ENCODE data around the gene GALNT2. TPM values are rescaled to one million over a fixed set of nuclear protein-coding genes. Genes with fewer than 3 reads are reported as not detected.

Gene GALNT2
- total and polyA plus RNA-seq, 2 of the 4 experiments (the other 2 are of a cell fraction), result 50.4 to 189 TPM

DNA sequence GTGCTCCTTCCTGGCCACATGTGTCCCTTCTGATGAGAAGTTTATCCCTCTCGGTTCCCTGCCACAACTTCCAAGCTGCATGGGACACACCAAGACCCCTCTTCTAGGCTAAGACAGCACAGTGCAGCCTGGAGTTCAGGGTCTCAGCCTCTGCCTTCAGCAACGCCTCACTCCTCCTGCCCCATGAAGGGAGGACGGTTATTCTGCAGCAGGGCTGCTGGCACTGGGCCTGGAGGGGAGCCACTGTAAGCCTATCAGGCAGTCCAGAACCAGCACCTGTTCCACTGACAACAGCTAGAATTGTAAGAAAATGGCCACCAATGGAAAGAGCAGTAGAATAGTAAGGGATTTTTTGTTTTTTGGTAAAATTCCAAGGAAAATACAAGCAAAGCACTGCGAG is 72.3 kb downstream of the GALNT2 start:
- H3K4me2 ChIP-seq (ENCODE audit: low read depth, low read length), result no peak overlapping the region
- H4K91ac ChIP-seq (ENCODE audit: insufficient read depth, low read depth, low read length), result no peak overlapping the region
- H3K23ac ChIP-seq (ENCODE audit: low read depth, low read length), result no peak overlapping the region
- H2BK120ac ChIP-seq (ENCODE audit: low read depth, low read length), result 0 out of 2 replicates have a peak overlapping the region, but pooled peaks have one; percentile 6
- H3K18ac ChIP-seq (ENCODE audit: low read depth, low read length), result no peak overlapping the region
- 100% methylated on average over 2 of the region's 4 CpGs; no CpG with 5 or more reads in 1 of the 2 experiments for WGBS, 2 experiments (ENCODE audit: extremely low coverage in 2 of 2, insufficient read length in 1 of 2)
- no peak overlapping the region for H3K27ac ChIP-seq (ENCODE audit: insufficient read depth, low read length)
- intact Hi-C loops (cut with micrococcal nuclease) (no loop called here), in situ Hi-C loops (cut with MboI; ENCODE audit: low sequenced_read_pairs) (no loop called here), dilution Hi-C loops (cut with HindIII; ENCODE audit: low sequenced_read_pairs, unreplicated experiment) (no loop called here)
- H4K5ac ChIP-seq (ENCODE audit: low read depth, low read length), result no peak overlapping the region
- H2BK15ac ChIP-seq (ENCODE audit: low read depth, low read length), result no peak overlapping the region
- H3K36me3 ChIP-seq (ENCODE audit: control insufficient read depth, insufficient read depth, low read length), result no peaks in the 10 kb centered on the region
- H3K79me1 ChIP-seq (ENCODE audit: low read depth in 1 of 2, low read length in 2 of 2), result peaks cover 47 to 89% of the 10 kb centered on the region in 2 experiments
- H3K4me3 ChIP-seq (ENCODE audit: insufficient read depth, low read depth, low read length), result no peak overlapping the region
- H2BK20ac ChIP-seq (ENCODE audit: low read depth, low read length), result no peak overlapping the region
- CTCF ChIA-PET, result no interaction called here
- ATAC-seq (ENCODE audit: low read depth), result no peak
- peaks cover 14% of the 10 kb centered on the region for H3K4me1 ChIP-seq (ENCODE audit: control insufficient read depth, insufficient read depth, low read length)
- H3K9me1 ChIP-seq (ENCODE audit: insufficient read depth, low read length), result peaks cover 49% of the 10 kb centered on the region
- no peak for TF ChIP-seq RFX5 (IDR thresholded peaks at IDR 0.05; ENCODE audit: low read depth, low read length)
- TF ChIP-seq FOS (IDR thresholded peaks at IDR 0.05; ENCODE audit: low read depth, low read length), result no peak
- TF ChIP-seq NFE2L2 (IDR thresholded peaks at IDR 0.05; ENCODE audit: low read depth, low read length), result no peak
- TF ChIP-seq RAD21 (IDR thresholded peaks at IDR 0.05; ENCODE audit: low read length), result no peak
- no peak for TF ChIP-seq CEBPB (IDR thresholded peaks at IDR 0.05; ENCODE audit: low read depth, low read length)
- no peak for TF ChIP-seq SMC3 (IDR thresholded peaks at IDR 0.05; ENCODE audit: low read depth, low read length)
- TF ChIP-seq MXI1 (IDR thresholded peaks at IDR 0.05; ENCODE audit: borderline replicate concordance, low read depth, low read length), result no peak
- TF ChIP-seq, protein P1, sequence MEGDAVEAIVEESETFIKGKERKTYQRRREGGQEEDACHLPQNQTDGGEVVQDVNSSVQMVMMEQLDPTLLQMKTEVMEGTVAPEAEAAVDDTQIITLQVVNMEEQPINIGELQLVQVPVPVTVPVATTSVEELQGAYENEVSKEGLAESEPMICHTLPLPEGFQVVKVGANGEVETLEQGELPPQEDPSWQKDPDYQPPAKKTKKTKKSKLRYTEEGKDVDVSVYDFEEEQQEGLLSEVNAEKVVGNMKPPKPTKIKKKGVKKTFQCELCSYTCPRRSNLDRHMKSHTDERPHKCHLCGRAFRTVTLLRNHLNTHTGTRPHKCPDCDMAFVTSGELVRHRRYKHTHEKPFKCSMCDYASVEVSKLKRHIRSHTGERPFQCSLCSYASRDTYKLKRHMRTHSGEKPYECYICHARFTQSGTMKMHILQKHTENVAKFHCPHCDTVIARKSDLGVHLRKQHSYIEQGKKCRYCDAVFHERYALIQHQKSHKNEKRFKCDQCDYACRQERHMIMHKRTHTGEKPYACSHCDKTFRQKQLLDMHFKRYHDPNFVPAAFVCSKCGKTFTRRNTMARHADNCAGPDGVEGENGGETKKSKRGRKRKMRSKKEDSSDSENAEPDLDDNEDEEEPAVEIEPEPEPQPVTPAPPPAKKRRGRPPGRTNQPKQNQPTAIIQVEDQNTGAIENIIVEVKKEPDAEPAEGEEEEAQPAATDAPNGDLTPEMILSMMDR (conservative IDR thresholded peaks at IDR 0.05; ENCODE audit: low read depth, low read length), result no peak
- TF ChIP-seq BHLHE40 (IDR thresholded peaks at IDR 0.05; ENCODE audit: low read depth, low read length), result no peak
- TF ChIP-seq POLR2A (IDR thresholded peaks at IDR 0.05; ENCODE audit: low read depth, low read length), result no peak
- no peak for TF ChIP-seq MAFK (IDR thresholded peaks at IDR 0.05; ENCODE audit: low read depth, low read length)
- TF ChIP-seq, protein P2, sequence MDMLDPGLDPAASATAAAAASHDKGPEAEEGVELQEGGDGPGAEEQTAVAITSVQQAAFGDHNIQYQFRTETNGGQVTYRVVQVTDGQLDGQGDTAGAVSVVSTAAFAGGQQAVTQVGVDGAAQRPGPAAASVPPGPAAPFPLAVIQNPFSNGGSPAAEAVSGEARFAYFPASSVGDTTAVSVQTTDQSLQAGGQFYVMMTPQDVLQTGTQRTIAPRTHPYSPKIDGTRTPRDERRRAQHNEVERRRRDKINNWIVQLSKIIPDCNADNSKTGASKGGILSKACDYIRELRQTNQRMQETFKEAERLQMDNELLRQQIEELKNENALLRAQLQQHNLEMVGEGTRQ (IDR thresholded peaks at IDR 0.05; ENCODE audit: low read depth, low read length), result no peak
- no peak for TF ChIP-seq MAZ (IDR thresholded peaks at IDR 0.05; ENCODE audit: borderline replicate concordance, low read depth, low read length)
- TF ChIP-seq, protein P3, sequence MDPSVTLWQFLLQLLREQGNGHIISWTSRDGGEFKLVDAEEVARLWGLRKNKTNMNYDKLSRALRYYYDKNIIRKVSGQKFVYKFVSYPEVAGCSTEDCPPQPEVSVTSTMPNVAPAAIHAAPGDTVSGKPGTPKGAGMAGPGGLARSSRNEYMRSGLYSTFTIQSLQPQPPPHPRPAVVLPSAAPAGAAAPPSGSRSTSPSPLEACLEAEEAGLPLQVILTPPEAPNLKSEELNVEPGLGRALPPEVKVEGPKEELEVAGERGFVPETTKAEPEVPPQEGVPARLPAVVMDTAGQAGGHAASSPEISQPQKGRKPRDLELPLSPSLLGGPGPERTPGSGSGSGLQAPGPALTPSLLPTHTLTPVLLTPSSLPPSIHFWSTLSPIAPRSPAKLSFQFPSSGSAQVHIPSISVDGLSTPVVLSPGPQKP (IDR thresholded peaks at IDR 0.05; ENCODE audit: borderline replicate concordance, low read depth, low read length), result no peak
- no peak for TF ChIP-seq RCOR1 (IDR thresholded peaks at IDR 0.05; ENCODE audit: insufficient replicate concordance, low read length)
- no peak for TF ChIP-seq CHD1 (IDR thresholded peaks at IDR 0.05; ENCODE audit: low read depth, low read length)
- H4K8ac ChIP-seq (ENCODE audit: low read depth in 2 of 2, low read length in 2 of 2), result no peak overlapping the region; a peak in 2 of 4 replicates
- H2AK9ac ChIP-seq (replicated peaks; ENCODE audit: low read depth, low read length, poor library complexity), result no peak overlapping the region
- POLR2A ChIA-PET (ENCODE audit: unreplicated experiment), result no interaction called here
- H2AFZ ChIP-seq (replicated peaks; ENCODE audit: low read length, poor library complexity), result no peak overlapping the region
- H3K4ac ChIP-seq (ENCODE audit: low read depth, low read length), result peak overlapping the region; percentile 21; the same call in 1 of the 2 replicates
- no peak overlapping the region for H3K9ac ChIP-seq (ENCODE audit: low read depth, low read length)
- H2BK5ac ChIP-seq (ENCODE audit: low read depth, low read length, poor library complexity, severe bottlenecking), result no peak overlapping the region
- no peak for DNase-seq
- H3K27me3 ChIP-seq (ENCODE audit: control insufficient read depth, insufficient read depth, low read length), result no peaks in the 10 kb centered on the region
- H3K9me3 ChIP-seq (ENCODE audit: control insufficient read depth, insufficient read depth, low read length), result no peaks in the 10 kb centered on the region
- H3K14ac ChIP-seq (replicated peaks; ENCODE audit: low read depth, low read length), result 0 out of 2 replicates have a peak overlapping the region, but pooled peaks have one; percentile 35
- H4K20me1 ChIP-seq (ENCODE audit: insufficient read depth, low read length), result peaks cover 64% of the 10 kb centered on the region
- H2AK5ac ChIP-seq (ENCODE audit: low read depth, low read length), result peak overlapping the region; percentile 29; the same call in 1 of the 2 replicates
- H3K56ac ChIP-seq (ENCODE audit: extremely low read depth, insufficient read depth, low read length), result no peak overlapping the region
- no TSS peak for BruUV-seq (replicated peaks)

Data from IMR-90 (cell line).